HCT116 (cell line): Measurements from ENCODE around the gene ESRRB. TPM values are rescaled to one million over a fixed set of nuclear protein-coding genes. Genes with fewer than 3 reads are reported as not detected.

ENCODE experiments used
- ATAC-seq: fragments of 200-7000 bp; cut with Tn5 transposase; 2 replicates; pipeline ENCODE4 v1.9.1; 2020; ENCODE audit warnings: mild to moderate bottlenecking, moderate library complexity
- BruUV-seq: library from RNA; stranded (reverse); fragments of 400-500 nt; replicated peaks from 2 replicates; lab custom pipeline; 2021; lab: Mats Ljungman, UMichigan
- CTCF ChIA-PET: fragments of 300-600 bp; sonication (Branson Sonifier 250); formaldehyde crosslinking; loops from one replicate; lab custom pipeline; 2021; ENCODE audit warnings: antibody characterized with exemption; lab: Charles Lee
- POLR2A ChIA-PET: fragments of 300-600, 350-600 bp; sonication (Branson Sonifier 250); formaldehyde crosslinking; loops from one replicate; lab custom pipeline; 2021; ENCODE audit warnings: antibody characterized with exemption; lab: Charles Lee
- RAD21 ChIA-PET, 2 experiments: fragments of 300-600 bp; sonication (Branson Sonifier 250); formaldehyde crosslinking; loops; one replicate each; lab custom pipeline; 2023; ENCODE audit warnings: low total read pairs in 2 of 2; ENCODE audit not compliant: uncharacterized antibody in 2 of 2, unreplicated experiment in 2 of 2, low non-redundant PET in 1 of 2; lab: Charles Lee
- DNase-seq: peaks from one replicate; pipeline ENCODE4 v3.0.0-alpha.2; 2010; ENCODE audit warnings: low read depth, low spot score
- H2AFZ ChIP-seq: fragments of 200-600 bp; shearing (Covaris generic), sonication (generic); 2 replicates; pipeline ENCODE4 v1.6.1; 2017; ENCODE audit warnings: low read depth, mixed run types, mixed read lengths, antibody characterized with exemption, low read length; ENCODE audit not compliant: poor library complexity, severe bottlenecking
- H3K27ac ChIP-seq: 2 replicates; pipeline ENCODE4 v1.5.1; 2012; ENCODE audit warnings: low read depth, low read length
- H3K27me3 ChIP-seq: fragments of 200-600 bp; sonication (generic); 2 replicates; pipeline ENCODE4 v1.6.1; 2016; ENCODE audit warnings: mixed run types, low read length, mixed read lengths; ENCODE audit not compliant: insufficient read depth
- H3K36me3 ChIP-seq, 2 experiments: fragments of 200-500 bp in 1 of 2; fragments of 200-600 bp in 1 of 2; sonication (Bioruptor generic) in 1 of 2; sonication (generic) in 1 of 2; 2 replicates each; pipeline versions ENCODE4 v1.5.1 to v1.6.1; 2014 to 2016; ENCODE audit warnings: low read length in 2 of 2, inconsistent platforms in 1 of 2, mixed read lengths in 1 of 2, mixed run types in 1 of 2; ENCODE audit not compliant: insufficient read depth in 2 of 2, control insufficient read depth in 1 of 2
- H3K4me1 ChIP-seq, 2 experiments: fragments of 200-600 bp in 1 of 2; sonication (generic) in 1 of 2; 2 replicates each; pipeline versions ENCODE4 v1.5.1 to v1.6.1; 2012 to 2017; ENCODE audit warnings: low read length in 2 of 2, inconsistent platforms in 1 of 2, mild to moderate bottlenecking in 1 of 2, mixed read lengths in 1 of 2, mixed run types in 1 of 2, moderate library complexity in 1 of 2; ENCODE audit not compliant: insufficient read depth in 2 of 2, control insufficient read depth in 1 of 2
- H3K4me2 ChIP-seq: fragments of 200-600 bp; sonication (generic); 2 replicates; pipeline ENCODE4 v1.6.1; 2017; ENCODE audit warnings: mixed run types, low read length, mixed read lengths
- H3K4me3 ChIP-seq, 2 experiments: fragments of 200-600 bp in 1 of 2; sonication (generic) in 1 of 2; replicated peaks in 1 of 2; 2 replicates each; pipeline ENCODE4 v1.5.1; 2011 to 2016; ENCODE audit warnings: low read length in 2 of 2, control low read depth in 1 of 2, low read depth in 1 of 2, mild to moderate bottlenecking in 1 of 2, mixed read lengths in 1 of 2, mixed run types in 1 of 2
- H3K79me2 ChIP-seq: fragments of 200-600 bp; sonication (generic); 2 replicates; pipeline ENCODE4 v1.6.1; 2017; ENCODE audit warnings: mild to moderate bottlenecking, mixed run types, low read length, moderate library complexity, mixed read lengths; ENCODE audit not compliant: insufficient read depth
- H3K9ac ChIP-seq: fragments of 200-600 bp; sonication (generic); 2 replicates; pipeline ENCODE4 v1.6.1; 2016; ENCODE audit warnings: low read length, mixed read lengths
- H3K9me2 ChIP-seq: fragments of 200-600 bp; sonication (generic), shearing (Covaris generic); 2 replicates; pipeline ENCODE4 v1.6.1; 2017; ENCODE audit warnings: mixed run types, mild to moderate bottlenecking, moderate library complexity; ENCODE audit not compliant: insufficient read depth
- H3K9me3 ChIP-seq, 2 experiments: fragments of 200-500 bp in 1 of 2; fragments of 200-600 bp in 1 of 2; sonication (Bioruptor generic) in 1 of 2; sonication (generic) in 1 of 2; 2 replicates each; pipeline ENCODE4 v1.6.1; 2014 to 2017; ENCODE audit warnings: low read length in 2 of 2, mixed read lengths in 2 of 2, inconsistent platforms in 1 of 2, low read depth in 1 of 2, mild to moderate bottlenecking in 1 of 2, mixed run types in 1 of 2, moderate library complexity in 1 of 2; ENCODE audit not compliant: control insufficient read depth in 1 of 2, insufficient read depth in 1 of 2
- H4K20me1 ChIP-seq: fragments of 200-600 bp; sonication (generic), shearing (Covaris generic); 2 replicates; pipeline ENCODE4 v1.6.1; 2017; ENCODE audit warnings: mixed run types, mild to moderate bottlenecking, moderate library complexity; ENCODE audit not compliant: insufficient read depth
- CBX3 ChIP-seq: IDR thresholded peaks from 2 replicates; pipeline ENCODE4 v1.6.1; 2012; ENCODE audit warnings: low read depth
- CTCF ChIP-seq, 3 experiments: fragments of 200-600 bp in 1 of 3; sonication (generic) in 1 of 3; IDR thresholded peaks in 2 of 3; conservative IDR thresholded peaks in 1 of 3; 2 replicates each; pipeline ENCODE4 v1.5.1; 2012 to 2017; ENCODE audit warnings: low read depth in 2 of 3, low read length in 2 of 3, antibody characterized with exemption in 1 of 3, borderline replicate concordance in 1 of 3, control low read depth in 1 of 3, mild to moderate bottlenecking in 1 of 3, mixed read lengths in 1 of 3, mixed run types in 1 of 3, moderate library complexity in 1 of 3; ENCODE audit not compliant: insufficient read depth in 1 of 3
- ELF1 ChIP-seq: IDR thresholded peaks from 2 replicates; pipeline ENCODE4 v1.6.1; 2012; ENCODE audit warnings: low read depth, borderline replicate concordance
- EZH2phosphoT487 ChIP-seq: fragments of 200-600 bp; IDR thresholded peaks from 2 replicates; pipeline ENCODE4 v1.6.1; 2018; ENCODE audit warnings: antibody characterized with exemption, borderline replicate concordance
- JUND ChIP-seq: IDR thresholded peaks from 2 replicates; pipeline ENCODE4 v1.6.1; 2012
- RAD21 ChIP-seq: IDR thresholded peaks from 2 replicates; pipeline ENCODE4 v1.6.1; 2012; ENCODE audit warnings: low read depth, mild to moderate bottlenecking
- REST ChIP-seq: IDR thresholded peaks from 2 replicates; pipeline ENCODE4 v1.6.1; 2012; ENCODE audit warnings: low read depth
- SP1 ChIP-seq: IDR thresholded peaks from 2 replicates; pipeline ENCODE4 v1.6.1; 2012; ENCODE audit warnings: low read depth
- TCF7L2 ChIP-seq: IDR thresholded peaks from 2 replicates; pipeline ENCODE4 v1.7.0; 2011; ENCODE audit warnings: borderline replicate concordance, inconsistent platforms; ENCODE audit not compliant: insufficient read depth, insufficient read length; ENCODE audit errors: extremely low read depth
- ZFX ChIP-seq: fragments of 450-650 bp; IDR thresholded peaks from 2 replicates; pipeline ENCODE4 v1.6.1; 2017
- ZNF274 ChIP-seq: fragments of 200-500 bp; sonication (Bioruptor generic); IDR thresholded peaks from 2 replicates; pipeline ENCODE4 v1.6.1; 2014; ENCODE audit warnings: mild to moderate bottlenecking, low read depth, low read length, inconsistent platforms
- intact Hi-C: fragments of 100-400 bp; cut with micrococcal nuclease; formaldehyde crosslinking; loops from 2 replicates; pipeline ENCODE4 v1.10.0; 2022
- total RNA-seq: library from RNA; stranded (reverse); gene quantifications from one replicate; pipeline ENCODE4 v1.2.1, GENCODE V29; 2021; ENCODE audit not compliant: unreplicated experiment

ESRRB gene
- total RNA-seq, 1 experiment from 2014 or later: 1.9 TPM

GRCh38 chr14:76354310-76354709, 21.6 kb upstream of the ESRRB start:
- H3K9me3 ChIP-seq: no peaks in the 10 kb centered on the region
- intact Hi-C loops: no loop called here
- H4K20me1 ChIP-seq: no peaks in the 10 kb centered on the region
- no peak for ATAC-seq
- no peaks in the 10 kb centered on the region for H3K79me2 ChIP-seq
- H3K9me2 ChIP-seq: no peaks in the 10 kb centered on the region
- ChIA-PET POLR2A (no interaction called here), RAD21 (no interaction called here), CTCF (interaction anchor here (1.7 kb wide), 1 partner anchor 304 kb away, joined by 8 read pairs; no protein-coding TSS in a partner anchor)
- TF ChIP-seq CBX3: no peak
- TF ChIP-seq REST: no peak
- no peak for TF ChIP-seq TCF7L2
- no peak overlapping the region for H2AFZ ChIP-seq
- H3K4me2 ChIP-seq: no peak overlapping the region
- H3K36me3 ChIP-seq: no peaks in the 10 kb centered on the region
- no TSS peak for BruUV-seq
- H3K4me1 ChIP-seq: peaks cover under 1 to 23% of the 10 kb centered on the region in 2 experiments; a peak in 3 of 4 replicates
- H3K9ac ChIP-seq: no peak overlapping the region
- H3K27me3 ChIP-seq: peaks cover 15% of the 10 kb centered on the region; the same call in 1 of the 2 replicates
- no peak overlapping the region for H3K27ac ChIP-seq
- H3K4me3 ChIP-seq: no peak overlapping the region
- DNase-seq: no peak

- ATAC-seq: no peak
- CTCF ChIA-PET: no interaction called here
- no TSS peak for BruUV-seq
- TF ChIP-seq CBX3 (no peak), EZH2phosphoT487 (no peak), JUND (no peak), ZFX (no peak), SP1 (no peak), REST (no peak), ZNF274 (no peak), ELF1 (no peak), CTCF (IDR thresholded peaks at IDR 0.05 in 2 of 3, conservative IDR thresholded peaks at IDR 0.05 in 1 of 3; ENCODE audit: borderline replicate concordance in 1 of 3, insufficient read depth in 1 of 3, low read depth in 2 of 3, low read length in 2 of 3) (no peak), RAD21 (no peak)
These were observed 20.2 kb upstream of the ESRRB start for GRCh38 chr14:76355771-76356170.

More at GRCh38 chr14:76355771-76356170, 20.2 kb upstream of the ESRRB start:
- no peaks in the 10 kb centered on the region for H3K9me3 ChIP-seq
- H3K9me2 ChIP-seq: no peaks in the 10 kb centered on the region
- no peak overlapping the region for H3K4me3 ChIP-seq
- ChIA-PET POLR2A (no interaction called here), RAD21 (no interaction called here)
- DNase-seq: no peak
- no peaks in the 10 kb centered on the region for H3K79me2 ChIP-seq
- no peak overlapping the region for H3K9ac ChIP-seq
- no peak overlapping the region for H2AFZ ChIP-seq
- no peaks in the 10 kb centered on the region for H3K36me3 ChIP-seq
- H4K20me1 ChIP-seq: no peaks in the 10 kb centered on the region
- peaks cover 15% of the 10 kb centered on the region; the same call in 1 of the 2 replicates for H3K27me3 ChIP-seq
- intact Hi-C loops: no loop called here
- H3K4me1 ChIP-seq: peaks cover 0 to 10% of the 10 kb centered on the region in 2 experiments; a peak in 2 of 4 replicates
- no peak overlapping the region for H3K27ac ChIP-seq
- no peak overlapping the region for H3K4me2 ChIP-seq
